Loucy (cell line): Measurements from ENCODE around the gene SSNA1.

Source experiments
- H2AFZ ChIP-seq: fragments of 200-600 bp; sonication (generic); 2 replicates; pipeline ENCODE4 v1.6.0; 2016; ENCODE audit warnings: antibody characterized with exemption, mild to moderate bottlenecking, low read length, moderate library complexity
- H3F3A ChIP-seq: fragments of 200-600 bp; 2 replicates; pipeline ENCODE4 v1.6.0; 2016; ENCODE audit warnings: antibody characterized with exemption, low read depth, mild to moderate bottlenecking
- H3K27me3 ChIP-seq: fragments of 200-600 bp; sonication (generic); 2 replicates; pipeline ENCODE4 v1.6.1; 2014; ENCODE audit warnings: low read length, mild to moderate bottlenecking; ENCODE audit not compliant: insufficient read depth, poor library complexity, severe bottlenecking
- H3K36me3 ChIP-seq: fragments of 200-600 bp; sonication (generic); 2 replicates; pipeline ENCODE4 v1.6.1; 2016; ENCODE audit warnings: low read length; ENCODE audit not compliant: insufficient read depth
- H3K4me1 ChIP-seq: fragments of 200-600 bp; sonication (generic); 2 replicates; pipeline ENCODE4 v1.5.1; 2014; ENCODE audit warnings: low read length, mild to moderate bottlenecking; ENCODE audit not compliant: insufficient read depth, poor library complexity, severe bottlenecking
- H3K4me2 ChIP-seq: fragments of 200-600 bp; sonication (generic); 2 replicates; pipeline ENCODE4 v1.6.0; 2014; ENCODE audit warnings: antibody characterized with exemption, low read length, low read depth, mild to moderate bottlenecking; ENCODE audit not compliant: poor library complexity, severe bottlenecking
- H3K4me3 ChIP-seq: fragments of 200-600 bp; sonication (generic); 2 replicates; pipeline ENCODE4 v1.5.1; 2014; ENCODE audit warnings: low read length, mild to moderate bottlenecking, mixed read lengths; ENCODE audit not compliant: poor library complexity, severe bottlenecking
- H3K79me2 ChIP-seq: fragments of 200-600 bp; sonication (generic); 2 replicates; pipeline ENCODE4 v1.6.1; 2014; ENCODE audit warnings: low read length; ENCODE audit not compliant: insufficient read depth
- H3K9ac ChIP-seq: fragments of 200-600 bp; sonication (generic); 2 replicates; pipeline ENCODE4 v1.6.0; 2014; ENCODE audit warnings: mild to moderate bottlenecking, low read depth, low read length, moderate library complexity; ENCODE audit not compliant: poor library complexity, severe bottlenecking
- H3K9me2 ChIP-seq: fragments of 200-600 bp; sonication (generic); replicated peaks from 2 replicates; pipeline ENCODE4 v1.6.1; 2016; ENCODE audit warnings: low read depth, low read length, mixed read lengths
- H3K9me3 ChIP-seq: fragments of 200-600 bp; sonication (generic); 2 replicates; pipeline ENCODE4 v1.6.1; 2014; ENCODE audit warnings: mild to moderate bottlenecking, antibody characterized with exemption, low read length, low read depth; ENCODE audit not compliant: insufficient read depth
- H4K20me1 ChIP-seq: fragments of 200-600 bp; sonication (generic); 2 replicates; pipeline ENCODE4 v1.6.0; 2014; ENCODE audit warnings: antibody characterized with exemption, low read length, mild to moderate bottlenecking; ENCODE audit not compliant: insufficient read depth, poor library complexity, severe bottlenecking
- CTCF ChIP-seq: fragments of 200-600 bp; sonication (generic); conservative IDR thresholded peaks from 2 replicates; pipeline ENCODE4 v1.5.1; 2014; ENCODE audit warnings: mild to moderate bottlenecking, antibody characterized with exemption, low read length
- EZH2phosphoT487 ChIP-seq: fragments of 200-600 bp; IDR thresholded peaks from 2 replicates; pipeline ENCODE4 v1.6.1; 2018; ENCODE audit warnings: antibody characterized with exemption, mild to moderate bottlenecking, moderate library complexity, borderline replicate concordance

The SSNA1 gene

GRCh38 chr9:137218754-137219271 is 30.3 kb downstream of the SSNA1 start:
- Histone ChIP-seq H3K27me3 (no peaks in the 10 kb centered on the region), H3K36me3 (no peaks in the 10 kb centered on the region), H3K4me1 (peaks cover 8% of the 10 kb centered on the region), H3K4me2 (no peak overlapping the region), H2AFZ (no peak overlapping the region), H3K9ac (no peak overlapping the region), H4K20me1 (no peaks in the 10 kb centered on the region), H3F3A (no peaks in the 10 kb centered on the region), H3K9me3 (no peaks in the 10 kb centered on the region), H3K4me3 (no peak overlapping the region), H3K79me2 (no peaks in the 10 kb centered on the region), H3K9me2 (no peaks in the 10 kb centered on the region)
- TF ChIP-seq CTCF = no peak
- TF ChIP-seq EZH2phosphoT487 = no peak

- H3K4me2 ChIP-seq = no peak overlapping the region
- no peak overlapping the region for H3K9ac ChIP-seq
- no peak overlapping the region for H3K4me3 ChIP-seq
Measured at GRCh38 chr9:137219757-137220316, 31.4 kb downstream of the SSNA1 start.

GRCh38 chr9:137220317-137221094 is 32.0 kb downstream of the SSNA1 start:
- Histone ChIP-seq H3K79me2 (no peaks in the 10 kb centered on the region), H3K4me3 (no peak overlapping the region), H3K9me3 (no peaks in the 10 kb centered on the region), H3K4me1 (peaks cover 21% of the 10 kb centered on the region), H3F3A (no peaks in the 10 kb centered on the region), H4K20me1 (no peaks in the 10 kb centered on the region), H3K27me3 (no peaks in the 10 kb centered on the region), H3K4me2 (no peak overlapping the region), H2AFZ (no peak overlapping the region), H3K36me3 (no peaks in the 10 kb centered on the region), H3K9me2 (no peaks in the 10 kb centered on the region), H3K9ac (no peak overlapping the region)
- no peak for TF ChIP-seq CTCF
- no peak for TF ChIP-seq EZH2phosphoT487

More at GRCh38 chr9:137219757-137220316, 31.4 kb downstream of the SSNA1 start:
- no peaks in the 10 kb centered on the region for H3K36me3 ChIP-seq
- H3K9me3 ChIP-seq = no peaks in the 10 kb centered on the region
- H4K20me1 ChIP-seq = no peaks in the 10 kb centered on the region
- peaks cover 16% of the 10 kb centered on the region for H3K4me1 ChIP-seq
- H3F3A ChIP-seq = no peaks in the 10 kb centered on the region
- H3K9me2 ChIP-seq = no peaks in the 10 kb centered on the region
- no peaks in the 10 kb centered on the region for H3K79me2 ChIP-seq
- TF ChIP-seq CTCF = no peak
- TF ChIP-seq EZH2phosphoT487 = no peak
- no peaks in the 10 kb centered on the region for H3K27me3 ChIP-seq
- no peak overlapping the region for H2AFZ ChIP-seq
